Measurements from ENCODE around the gene UNC119B. TPM values are rescaled to one million over a fixed set of nuclear protein-coding genes. Genes with fewer than 3 reads are reported as not detected.

UNC119B gene
- total RNA-seq, 5 donors from 2014 or later (not counting 1 experiment from before 2014, with no cell fraction given) = 14.3 to 26.1 (median 22.6) TPM

DNA sequence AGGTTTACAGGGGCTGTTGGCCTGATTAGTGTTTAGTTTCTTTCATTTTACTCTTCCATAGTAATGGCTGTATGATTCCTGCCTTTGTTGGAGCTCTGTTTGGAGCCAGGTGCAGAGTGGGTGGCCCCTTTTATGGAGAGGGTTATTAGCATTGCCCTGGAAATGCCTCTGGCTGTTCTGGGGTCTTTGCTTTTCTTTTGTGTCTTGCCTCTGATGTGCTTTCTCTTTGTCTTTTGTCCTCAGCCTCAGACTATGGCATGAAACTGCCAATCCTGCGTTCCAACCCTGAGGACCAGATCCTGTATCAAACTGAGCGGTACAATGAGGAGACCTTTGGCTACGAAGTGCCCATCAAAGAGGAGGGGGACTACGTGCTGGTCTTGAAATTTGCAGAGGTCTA lies 16.4 kb upstream of the UNC119B start:
- H3K36me3 ChIP-seq (ENCODE audit: control insufficient read depth in 2 of 2, extremely low read depth in 1 of 2, insufficient read depth in 1 of 2, low read length in 1 of 2) = peaks cover 7 to 55% of the 10 kb centered on the region in 2 donors
- Mint-ChIP-seq H3K4me1 (peaks cover 35 to 44% (median 44%) of the 10 kb centered on the region in 3 donors), H3K27me3 (no peaks in the 10 kb centered on the region), H3K4me3 (no peak overlapping the region), H3K36me3 (peaks cover 47% of the 10 kb centered on the region), H3K27ac (no peak overlapping the region), H3K9me3 (no peaks in the 10 kb centered on the region)
- ChIA-PET CTCF (no interaction called here), POLR2A (no interaction called here)
- H3K4me1 ChIP-seq (ENCODE audit: control insufficient read depth in 1 of 2, extremely low read depth in 1 of 2, insufficient read depth in 2 of 2, low read length in 2 of 2) = peaks cover 14 to 21% of the 10 kb centered on the region in 2 experiments
- no peak overlapping the region for H3K4me3 ChIP-seq (ENCODE audit: control insufficient read depth in 1 of 2, extremely low read depth in 1 of 2, low read length in 1 of 2)
- H3K27ac ChIP-seq (ENCODE audit: low read length) = no peak overlapping the region
- DNase-seq = no peak
- H3K27me3 ChIP-seq (replicated peaks in 1 of 2; ENCODE audit: control insufficient read depth in 2 of 2, extremely low read depth in 1 of 2, insufficient read depth in 2 of 2, low read length in 1 of 2) = no peaks in the 10 kb centered on the region
- WGBS (ENCODE audit: insufficient coverage) = 100% methylated on average over 4 of the region's 4 CpGs
- ATAC-seq (replicated peaks in 1 of 4) = no peak
- H3K9me3 ChIP-seq = no peaks in the 10 kb centered on the region

- DNase-seq (no peak), ATAC-seq (replicated peaks in 1 of 4) (no peak)
- no peak overlapping the region for H3K27ac Mint-ChIP-seq
- H3K4me1 Mint-ChIP-seq = peaks cover 17 to 20% (median 18%) of the 10 kb centered on the region in 3 donors
- H3K27ac ChIP-seq (ENCODE audit: low read length) = no peak overlapping the region
- 95% methylated on average over 3 of the region's 6 CpGs for WGBS (ENCODE audit: insufficient coverage)
- peaks cover 7 to 78% of the 10 kb centered on the region in 2 donors for H3K36me3 ChIP-seq (ENCODE audit: control insufficient read depth in 2 of 2, extremely low read depth in 1 of 2, insufficient read depth in 1 of 2, low read length in 1 of 2)
- H3K9me3 ChIP-seq = no peaks in the 10 kb centered on the region
- no peak overlapping the region for H3K4me3 ChIP-seq (ENCODE audit: control insufficient read depth in 1 of 2, extremely low read depth in 1 of 2, low read length in 1 of 2)
- H3K36me3 Mint-ChIP-seq = peaks cover 70% of the 10 kb centered on the region
- H3K4me3 Mint-ChIP-seq = no peak overlapping the region
- H3K9me3 Mint-ChIP-seq = no peaks in the 10 kb centered on the region
- ChIA-PET CTCF (no interaction called here), POLR2A (no interaction called here)
- H3K27me3 ChIP-seq (replicated peaks in 1 of 2; ENCODE audit: control insufficient read depth in 2 of 2, extremely low read depth in 1 of 2, insufficient read depth in 2 of 2, low read length in 1 of 2) = no peaks in the 10 kb centered on the region
- no peaks in the 10 kb centered on the region for H3K27me3 Mint-ChIP-seq
- H3K4me1 ChIP-seq (ENCODE audit: control insufficient read depth in 1 of 2, extremely low read depth in 1 of 2, insufficient read depth in 2 of 2, low read length in 2 of 2) = peaks cover 7 to 8% of the 10 kb centered on the region in 2 experiments
Observed at GRCh38 chr12:120696626-120697025, 13.6 kb upstream of the UNC119B start.

DNA sequence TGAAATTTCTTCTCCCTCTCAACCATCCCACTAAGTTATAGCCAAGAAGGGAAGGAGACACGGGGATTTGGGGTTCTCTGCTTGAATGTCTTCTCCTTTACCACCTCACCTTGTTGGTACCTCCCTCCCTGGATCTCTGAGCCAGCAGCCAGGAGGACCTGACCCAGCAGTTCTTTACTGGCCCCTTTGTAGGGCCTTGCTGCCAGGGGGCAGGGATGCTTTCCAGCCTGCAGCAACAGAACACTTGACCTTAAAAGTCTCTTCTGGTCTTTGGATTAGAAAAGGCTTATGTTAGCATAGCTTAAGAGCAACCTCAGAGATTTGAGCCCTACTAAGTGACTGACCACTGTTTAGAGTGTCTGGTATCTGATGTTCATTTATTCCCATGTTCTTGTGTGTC lies 12.9 kb upstream of the UNC119B start:
- CTCF ChIA-PET = no interaction called here
- H3K9me3 Mint-ChIP-seq = no peaks in the 10 kb centered on the region
- no peaks in the 10 kb centered on the region for H3K9me3 ChIP-seq
- no CpG with 5 or more reads among the region's 1 CpG for WGBS (ENCODE audit: insufficient coverage)
- H3K4me3 Mint-ChIP-seq = no peak overlapping the region
- no peak for ATAC-seq (replicated peaks in 1 of 4)
- peaks cover 73% of the 10 kb centered on the region for H3K36me3 Mint-ChIP-seq
- H3K27me3 Mint-ChIP-seq = no peaks in the 10 kb centered on the region
- H3K4me1 ChIP-seq (ENCODE audit: control insufficient read depth in 1 of 2, extremely low read depth in 1 of 2, insufficient read depth in 2 of 2, low read length in 2 of 2) = peaks cover 3 to 7% of the 10 kb centered on the region in 2 experiments
- POLR2A ChIA-PET = interaction anchor here in 1 of 2 donors (0.6 kb wide), 1 partner anchor 497 kb away, joined by 4 read pairs; no protein-coding TSS in a partner anchor
- H3K27ac Mint-ChIP-seq = no peak overlapping the region
- DNase-seq = no peak
- H3K36me3 ChIP-seq (ENCODE audit: control insufficient read depth in 2 of 2, extremely low read depth in 1 of 2, insufficient read depth in 1 of 2, low read length in 1 of 2) = peaks cover 10 to 83% of the 10 kb centered on the region in 2 donors
- no peak overlapping the region for H3K27ac ChIP-seq (ENCODE audit: low read length)
- no peak overlapping the region for H3K4me3 ChIP-seq (ENCODE audit: control insufficient read depth in 1 of 2, extremely low read depth in 1 of 2, low read length in 1 of 2)
- no peaks in the 10 kb centered on the region for H3K27me3 ChIP-seq (replicated peaks in 1 of 2; ENCODE audit: control insufficient read depth in 2 of 2, extremely low read depth in 1 of 2, insufficient read depth in 2 of 2, low read length in 1 of 2)
- peaks cover 11 to 15% (median 12%) of the 10 kb centered on the region in 3 donors for H3K4me1 Mint-ChIP-seq

- no peaks in the 10 kb centered on the region for H3K27me3 ChIP-seq (replicated peaks in 1 of 2; ENCODE audit: control insufficient read depth in 2 of 2, extremely low read depth in 1 of 2, insufficient read depth in 2 of 2, low read length in 1 of 2)
- H3K9me3 ChIP-seq = no peaks in the 10 kb centered on the region
- no peak overlapping the region for H3K27ac ChIP-seq (ENCODE audit: low read length)
- WGBS (ENCODE audit: insufficient coverage) = no CpG with 5 or more reads among the region's 3 CpGs
- H3K36me3 ChIP-seq (ENCODE audit: control insufficient read depth in 2 of 2, extremely low read depth in 1 of 2, insufficient read depth in 1 of 2, low read length in 1 of 2) = peaks cover 10 to 82% of the 10 kb centered on the region in 2 donors
- H3K4me3 ChIP-seq (ENCODE audit: control insufficient read depth in 1 of 2, extremely low read depth in 1 of 2, low read length in 1 of 2) = no peak overlapping the region
- peaks cover 76% of the 10 kb centered on the region for H3K36me3 Mint-ChIP-seq
- peaks cover 0 to 4% (median 3%) of the 10 kb centered on the region in 3 donors for H3K4me1 Mint-ChIP-seq
- no peaks in the 10 kb centered on the region for H3K4me1 ChIP-seq (ENCODE audit: control insufficient read depth in 1 of 2, extremely low read depth in 1 of 2, insufficient read depth in 2 of 2, low read length in 2 of 2)
- no peak overlapping the region for H3K27ac Mint-ChIP-seq
- POLR2A ChIA-PET = interaction anchor here in 1 of 2 donors (0.5 kb wide), 1 partner anchor 497 kb away, joined by 3 read pairs; no protein-coding TSS in a partner anchor
- DNase-seq (no peak), ATAC-seq (replicated peaks in 1 of 4) (no peak)
- H3K9me3 Mint-ChIP-seq = no peaks in the 10 kb centered on the region
- CTCF ChIA-PET = no interaction called here
- no peaks in the 10 kb centered on the region for H3K27me3 Mint-ChIP-seq
- H3K4me3 Mint-ChIP-seq = no peak overlapping the region
Observed at GRCh38 chr12:120698665-120699064, 11.6 kb upstream of the UNC119B start.

DNA sequence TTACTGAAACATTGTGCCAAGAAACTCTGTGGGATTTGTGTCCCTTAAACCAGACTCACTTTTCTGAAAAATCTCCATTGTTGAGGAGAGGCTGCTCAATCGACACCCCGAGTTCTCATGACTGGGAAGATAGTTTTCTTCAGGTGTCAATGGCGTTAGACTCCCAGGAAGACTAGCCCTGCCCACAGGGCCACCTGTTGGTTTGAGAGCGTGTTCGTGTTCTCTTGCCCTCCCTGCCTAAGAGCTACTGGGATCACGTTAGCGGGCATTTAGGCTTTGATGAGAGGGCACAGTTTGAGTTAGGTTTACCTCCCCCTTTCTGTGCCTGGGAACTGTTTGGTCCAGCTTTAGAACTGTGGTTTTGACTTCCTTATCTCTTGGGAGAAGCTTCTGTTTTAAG lies 10.7 kb upstream of the UNC119B start:
- no peak overlapping the region for H3K27ac Mint-ChIP-seq
- peaks cover 6 to 77% of the 10 kb centered on the region in 2 donors for H3K36me3 ChIP-seq (ENCODE audit: control insufficient read depth in 2 of 2, extremely low read depth in 1 of 2, insufficient read depth in 1 of 2, low read length in 1 of 2)
- ChIA-PET POLR2A (interaction anchor here in 1 of 2 donors (0.5 kb wide), 1 partner anchor 806 kb away, joined by 3 read pairs; no protein-coding TSS in a partner anchor), CTCF (interaction anchor here in 1 of 2 donors (0.5 to 0.6 kb wide), 2 partner anchors 180 to 188 kb away, joined by 3 to 4 read pairs; no protein-coding TSS in a partner anchor)
- H3K4me1 ChIP-seq (ENCODE audit: control insufficient read depth in 1 of 2, extremely low read depth in 1 of 2, insufficient read depth in 2 of 2, low read length in 2 of 2) = no peaks in the 10 kb centered on the region
- no peaks in the 10 kb centered on the region for H3K9me3 Mint-ChIP-seq
- 87% methylated on average over 5 of the region's 7 CpGs for WGBS (ENCODE audit: insufficient coverage)
- no peaks in the 10 kb centered on the region for H3K4me1 Mint-ChIP-seq
- ATAC-seq (replicated peaks in 1 of 4) (no peak), DNase-seq (no peak)
- no peak overlapping the region for H3K27ac ChIP-seq (ENCODE audit: low read length)
- no peaks in the 10 kb centered on the region for H3K27me3 Mint-ChIP-seq
- H3K4me3 Mint-ChIP-seq = no peak overlapping the region
- H3K4me3 ChIP-seq (ENCODE audit: control insufficient read depth in 1 of 2, extremely low read depth in 1 of 2, low read length in 1 of 2) = no peak overlapping the region
- H3K9me3 ChIP-seq = no peaks in the 10 kb centered on the region
- H3K36me3 Mint-ChIP-seq = peaks cover 70% of the 10 kb centered on the region
- no peaks in the 10 kb centered on the region for H3K27me3 ChIP-seq (replicated peaks in 1 of 2; ENCODE audit: control insufficient read depth in 2 of 2, extremely low read depth in 1 of 2, insufficient read depth in 2 of 2, low read length in 1 of 2)

GRCh38 chr12:120700886-120701285 lies 9.4 kb upstream of the UNC119B start:
- Histone ChIP-seq H3K4me1 (ENCODE audit: control insufficient read depth in 1 of 2, extremely low read depth in 1 of 2, insufficient read depth in 2 of 2, low read length in 2 of 2) (no peaks in the 10 kb centered on the region), H3K27ac (ENCODE audit: low read length) (no peak overlapping the region), H3K36me3 (ENCODE audit: control insufficient read depth in 2 of 2, extremely low read depth in 1 of 2, insufficient read depth in 1 of 2, low read length in 1 of 2) (peaks cover 3 to 64% of the 10 kb centered on the region in 2 donors), H3K4me3 (ENCODE audit: control insufficient read depth in 1 of 2, extremely low read depth in 1 of 2, low read length in 1 of 2) (no peak overlapping the region), H3K9me3 (no peaks in the 10 kb centered on the region), H3K27me3 (replicated peaks in 1 of 2; ENCODE audit: control insufficient read depth in 2 of 2, extremely low read depth in 1 of 2, insufficient read depth in 2 of 2, low read length in 1 of 2) (no peaks in the 10 kb centered on the region)
- CTCF ChIA-PET = no interaction called here
- Mint-ChIP-seq H3K4me1 (no peaks in the 10 kb centered on the region), H3K9me3 (no peaks in the 10 kb centered on the region), H3K27me3 (no peaks in the 10 kb centered on the region), H3K36me3 (peaks cover 56% of the 10 kb centered on the region), H3K4me3 (no peak overlapping the region), H3K27ac (no peak overlapping the region)
- no peak for DNase-seq
- no peak for ATAC-seq (replicated peaks in 1 of 4)
- POLR2A ChIA-PET = interaction anchor here in 1 of 2 donors (0.5 kb wide), 1 partner anchor 463 kb away, joined by 4 read pairs; no protein-coding TSS in a partner anchor
- no CpG with 5 or more reads among the region's 5 CpGs for WGBS (ENCODE audit: insufficient coverage)
